Natural killer cell treated with Interleukin-12 subunit alpha and Interleukin-12 subunit beta and Interleukin-15 and Interleukin-18, amount 100 ng/mL, for 72 hours (primary cell): ENCODE measurements around the gene AMPD2. TPM values are rescaled to one million over a fixed set of nuclear protein-coding genes. Genes with fewer than 3 reads are reported as not detected.
"Not testable (repeated sequence)": the region's sequence is repeated elsewhere in the genome, so short reads cannot be mapped to it uniquely, and the experiment has no call there.

Experiments used
- ATAC-seq, 2 donors: fragments of 150-1000 bp; cut with Tn5 transposase in 1 of 2; sonication (Bioruptor Pico), chemical (Tn5 transposase) in 1 of 2; 2 replicates each; pipeline ENCODE4 v1.10.0; 2021
- DNase-seq: peaks from one replicate; pipeline ENCODE4 v3.0.0; 2022; ENCODE audit warnings: low spot score
- H3K27ac Mint-ChIP-seq, 2 donors: 1 replicate in 1 of 2; 2 replicates in 1 of 2; pipeline ENCODE4 v1.8.0; 2022; ENCODE audit warnings: mixed read lengths in 2 of 2, mild to moderate bottlenecking in 1 of 2, moderate library complexity in 1 of 2
- H3K27me3 Mint-ChIP-seq, 2 donors: 1 replicate in 1 of 2; 2 replicates in 1 of 2; pipeline ENCODE4 v1.8.0; 2022; ENCODE audit warnings: mixed read lengths in 2 of 2
- H3K36me3 Mint-ChIP-seq: one replicate; pipeline ENCODE4 v1.8.0; 2022; ENCODE audit warnings: mixed read lengths
- H3K4me1 Mint-ChIP-seq, 2 donors: 1 replicate in 1 of 2; 2 replicates in 1 of 2; pipeline ENCODE4 v1.8.0; 2022; ENCODE audit warnings: low read depth in 2 of 2, mixed read lengths in 2 of 2, mild to moderate bottlenecking in 1 of 2
- H3K4me3 Mint-ChIP-seq: one replicate; pipeline ENCODE4 v1.8.0; 2022; ENCODE audit warnings: mixed read lengths
- H3K9me3 Mint-ChIP-seq: 2 replicates; pipeline ENCODE4 v1.8.0; 2022; ENCODE audit warnings: mixed read lengths
- total RNA-seq, 2 donors: library from RNA; stranded (reverse); gene quantifications; one replicate each; pipeline ENCODE4 v1.2.3, GENCODE V29; 2022

Gene AMPD2
- total RNA-seq, 2 donors from 2014 or later: 79.0 to 144 TPM

DNA sequence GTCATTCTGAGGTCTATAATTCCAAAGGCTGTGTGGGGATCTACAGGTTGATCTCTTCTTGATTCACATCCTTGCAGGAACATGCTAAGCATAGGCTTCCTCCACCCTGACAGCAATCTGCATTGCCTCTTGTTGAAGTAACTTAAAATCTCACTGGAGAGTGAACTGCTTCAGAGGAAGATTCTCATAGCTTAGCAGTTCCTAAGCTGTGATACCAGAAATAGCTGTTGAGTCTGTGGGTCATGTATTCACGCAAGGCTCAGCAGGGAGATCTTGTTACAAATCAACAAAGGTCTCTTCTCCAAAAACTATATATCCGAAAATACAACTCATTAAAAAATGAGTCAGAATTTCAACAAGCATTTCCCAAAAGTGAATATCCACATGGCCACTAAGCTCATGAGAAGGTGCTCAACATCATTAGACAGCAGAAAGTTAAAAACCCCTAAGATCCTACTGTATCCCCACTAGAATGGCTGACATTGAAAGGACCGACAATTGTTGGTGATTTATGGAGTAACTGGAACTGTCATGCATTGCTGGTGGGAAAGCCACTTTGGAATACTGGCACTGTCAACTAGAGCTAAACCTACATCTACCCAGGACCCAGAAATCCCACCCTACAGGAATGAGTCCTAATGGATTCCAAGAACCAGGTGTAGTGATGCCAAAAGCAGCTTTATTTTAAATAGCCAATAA, 57.2 kb downstream of the AMPD2 start:
- H3K9me3 Mint-ChIP-seq, H3K4me1 Mint-ChIP-seq, H3K36me3 Mint-ChIP-seq, H3K4me3 Mint-ChIP-seq, H3K27ac Mint-ChIP-seq, ATAC-seq, DNase-seq, H3K27me3 Mint-ChIP-seq: not testable (repeated sequence)

DNA sequence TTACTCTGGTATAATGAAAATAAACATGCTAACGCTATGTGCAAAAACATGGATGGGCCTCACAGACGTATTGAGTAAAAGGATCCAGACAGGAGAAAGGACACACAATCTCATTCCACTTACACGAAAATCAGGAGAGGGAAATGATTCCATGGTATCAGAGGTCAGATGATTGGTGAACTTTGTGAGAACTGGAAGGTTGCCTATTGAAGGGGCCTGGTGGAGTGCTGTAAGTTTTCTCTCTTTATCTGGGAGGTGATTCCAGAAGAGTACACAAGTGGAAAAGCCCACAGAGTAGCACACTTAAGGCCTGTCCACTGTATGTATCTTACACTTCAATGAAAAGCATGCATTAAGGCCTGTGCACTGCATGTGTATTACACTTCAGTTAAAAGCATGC, 57.8 kb downstream of the AMPD2 start:
- DNase-seq (no peak), ATAC-seq (no peak)
- H3K4me3 Mint-ChIP-seq: no peak overlapping the region
- H3K4me1 Mint-ChIP-seq: no peaks in the 10 kb centered on the region
- no peaks in the 10 kb centered on the region for H3K36me3 Mint-ChIP-seq
- H3K9me3 Mint-ChIP-seq: no peaks in the 10 kb centered on the region
- no peak overlapping the region for H3K27ac Mint-ChIP-seq
- H3K27me3 Mint-ChIP-seq: no peaks in the 10 kb centered on the region

DNA sequence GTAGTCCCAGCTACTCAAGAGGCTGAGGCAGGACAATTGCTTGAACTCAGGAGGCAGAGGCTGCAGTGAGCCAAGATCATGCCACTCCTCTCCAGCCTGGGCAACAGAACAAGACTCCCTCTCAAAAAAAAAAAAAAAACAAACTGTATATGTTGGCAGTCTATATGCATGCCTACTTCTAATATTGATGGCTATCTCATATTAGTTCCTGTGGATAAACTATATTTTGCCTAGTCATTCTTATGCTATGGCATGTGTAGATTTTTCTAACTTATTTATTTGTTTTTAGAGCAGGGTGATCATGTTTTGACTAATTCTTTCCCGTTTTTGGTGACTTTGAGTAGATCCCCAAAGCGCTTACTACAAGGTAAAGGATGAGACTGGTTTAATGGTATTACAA, 59.0 kb downstream of the AMPD2 start:
- H3K4me3 Mint-ChIP-seq, H3K4me1 Mint-ChIP-seq, H3K27me3 Mint-ChIP-seq, ATAC-seq, H3K27ac Mint-ChIP-seq, H3K36me3 Mint-ChIP-seq, H3K9me3 Mint-ChIP-seq, DNase-seq: not testable (repeated sequence)

Other genes with a start within 250 kb of the AMPD2 start
- 1 to 10 TPM; 5.8 to 7.9 TPM for gene SORT1, start 221.9 kb upstream of the AMPD2 start, total RNA-seq
- 100 to 1,000 TPM; 194 to 201 TPM for gene PSMA5, start 193.4 kb upstream of the AMPD2 start, total RNA-seq
- gene SYPL2, start 153.3 kb upstream of the AMPD2 start, total RNA-seq: not detected
- gene ATXN7L2, start 135.9 kb upstream of the AMPD2 start, total RNA-seq: 10 to 100 TPM in 1 of 2 donors, 1 to 10 TPM in 1; 8.4 to 19.9 TPM
- gene CYB561D1, start 125.7 kb upstream of the AMPD2 start, total RNA-seq: 10 to 100 TPM; 13.1 to 18.7 TPM
- 1 to 10 TPM in 1 of 2 donors, under 1 TPM in 1; 0.90 to 1.0 TPM for gene AMIGO1, start 110.1 kb upstream of the AMPD2 start, total RNA-seq
- gene GPR61, start 80.0 kb upstream of the AMPD2 start, total RNA-seq: not detected
- 1 to 10 TPM; 8.9 to 10.0 TPM for gene GNAI3, start 71.2 kb upstream of the AMPD2 start, total RNA-seq
- gene GNAT2, start 221 bp upstream of the AMPD2 start, total RNA-seq: under 1 TPM in 1 of 2 donors, not detected in 1; 0.64 TPM
- gene GSTM4, start 36.3 kb downstream of the AMPD2 start, total RNA-seq: 10 to 100 TPM in 1 of 2 donors, 1 to 10 TPM in 1; 8.4 to 25.1 TPM
- gene GSTM2, start 48.2 kb downstream of the AMPD2 start, total RNA-seq: 10 to 100 TPM in 1 of 2 donors, 1 to 10 TPM in 1; 3.6 to 10.8 TPM
- gene GSTM1, start 68.0 kb downstream of the AMPD2 start, total RNA-seq: 10 to 100 TPM in 1 of 2 donors, not detected in 1; 43.1 TPM
- gene GSTM5, start 92.4 kb downstream of the AMPD2 start, total RNA-seq: not detected
- 1 to 10 TPM; 2.3 to 4.0 TPM for gene GSTM3, start 121.2 kb downstream of the AMPD2 start, total RNA-seq
- not detected for gene EPS8L3, start 144.1 kb downstream of the AMPD2 start, total RNA-seq